HFFc6 (cell line): ENCODE results near the gene WDR26. TPM values are rescaled to one million over a fixed set of nuclear protein-coding genes. Genes with fewer than 3 reads are reported as not detected.

Source experiments
- DNase-seq: peaks from one replicate; pipeline ENCODE4 v3.0.0-alpha.2; 2018
- H3K27ac Mint-ChIP-seq: 2 replicates; pipeline ENCODE4 v1.8.0; 2020; ENCODE audit warnings: mild to moderate bottlenecking, mixed read lengths
- H3K27me3 Mint-ChIP-seq: 2 replicates; pipeline ENCODE4 v1.8.0; 2021; ENCODE audit warnings: mild to moderate bottlenecking, moderate library complexity, mixed read lengths; ENCODE audit not compliant: insufficient read depth
- H3K36me3 Mint-ChIP-seq: 2 replicates; pipeline ENCODE4 v1.8.0; 2021; ENCODE audit warnings: low read depth, mixed read lengths
- H3K4me1 Mint-ChIP-seq: 2 replicates; pipeline ENCODE4 v1.8.0; 2020; ENCODE audit warnings: low read depth, mixed read lengths
- H3K4me3 Mint-ChIP-seq: 2 replicates; pipeline ENCODE4 v1.8.0; 2020; ENCODE audit warnings: mild to moderate bottlenecking, moderate library complexity, mixed read lengths
- H3K9me3 Mint-ChIP-seq: 2 replicates; pipeline ENCODE4 v1.8.0; 2020; ENCODE audit warnings: mild to moderate bottlenecking, mixed read lengths
- total RNA-seq, 6 experiments: library from RNA; stranded (reverse); fragmentation: NEBNext Ultra II Directional; extraction: Animal tissue kit (Norgen Biotek cat#: 25700); gene quantifications; 2 replicates in 1 of 6; 3 replicates in 5 of 6; pipeline ENCODE4 v1.2.3, GENCODE V29; 2021
- TF ChIP-seq, protein P1 (sequence below): fragments of 200-600 bp; sonication (generic); IDR thresholded peaks from 2 replicates; pipeline ENCODE4 v1.5.0; 2021; ENCODE audit warnings: antibody characterized with exemption, mild to moderate bottlenecking

The WDR26 gene
- total RNA-seq, 6 experiments from 2014 or later, result 85.4 to 105 (median 90.8) TPM

- TF ChIP-seq, protein P1, sequence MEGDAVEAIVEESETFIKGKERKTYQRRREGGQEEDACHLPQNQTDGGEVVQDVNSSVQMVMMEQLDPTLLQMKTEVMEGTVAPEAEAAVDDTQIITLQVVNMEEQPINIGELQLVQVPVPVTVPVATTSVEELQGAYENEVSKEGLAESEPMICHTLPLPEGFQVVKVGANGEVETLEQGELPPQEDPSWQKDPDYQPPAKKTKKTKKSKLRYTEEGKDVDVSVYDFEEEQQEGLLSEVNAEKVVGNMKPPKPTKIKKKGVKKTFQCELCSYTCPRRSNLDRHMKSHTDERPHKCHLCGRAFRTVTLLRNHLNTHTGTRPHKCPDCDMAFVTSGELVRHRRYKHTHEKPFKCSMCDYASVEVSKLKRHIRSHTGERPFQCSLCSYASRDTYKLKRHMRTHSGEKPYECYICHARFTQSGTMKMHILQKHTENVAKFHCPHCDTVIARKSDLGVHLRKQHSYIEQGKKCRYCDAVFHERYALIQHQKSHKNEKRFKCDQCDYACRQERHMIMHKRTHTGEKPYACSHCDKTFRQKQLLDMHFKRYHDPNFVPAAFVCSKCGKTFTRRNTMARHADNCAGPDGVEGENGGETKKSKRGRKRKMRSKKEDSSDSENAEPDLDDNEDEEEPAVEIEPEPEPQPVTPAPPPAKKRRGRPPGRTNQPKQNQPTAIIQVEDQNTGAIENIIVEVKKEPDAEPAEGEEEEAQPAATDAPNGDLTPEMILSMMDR, result no peak
Observed at GRCh38 chr1:224447251-224447650, 12.7 kb upstream of the WDR26 start.

GRCh38 chr1:224438989-224439388, 4.4 kb upstream of the WDR26 start:
- H3K27ac Mint-ChIP-seq, result no peak overlapping the region
- DNase-seq, result no peak
- H3K4me1 Mint-ChIP-seq, result peaks cover 27% of the 10 kb centered on the region
- H3K4me3 Mint-ChIP-seq, result no peak overlapping the region
- no peaks in the 10 kb centered on the region; the same call in 1 of the 2 replicates for H3K36me3 Mint-ChIP-seq
- H3K9me3 Mint-ChIP-seq, result no peaks in the 10 kb centered on the region
- TF ChIP-seq, protein P1, result no peak
- H3K27me3 Mint-ChIP-seq, result peaks cover 2% of the 10 kb centered on the region; the same call in 1 of the 2 replicates

More at GRCh38 chr1:224447251-224447650, 12.7 kb upstream of the WDR26 start:
- peaks cover 13% of the 10 kb centered on the region for H3K4me1 Mint-ChIP-seq
- H3K9me3 Mint-ChIP-seq, result no peaks in the 10 kb centered on the region
- H3K27me3 Mint-ChIP-seq, result no peaks in the 10 kb centered on the region
- no peak overlapping the region for H3K4me3 Mint-ChIP-seq
- peak overlapping the region; percentile 53 for H3K27ac Mint-ChIP-seq
- DNase-seq, result peak; percentile 56
- no peaks in the 10 kb centered on the region for H3K36me3 Mint-ChIP-seq

DNA sequence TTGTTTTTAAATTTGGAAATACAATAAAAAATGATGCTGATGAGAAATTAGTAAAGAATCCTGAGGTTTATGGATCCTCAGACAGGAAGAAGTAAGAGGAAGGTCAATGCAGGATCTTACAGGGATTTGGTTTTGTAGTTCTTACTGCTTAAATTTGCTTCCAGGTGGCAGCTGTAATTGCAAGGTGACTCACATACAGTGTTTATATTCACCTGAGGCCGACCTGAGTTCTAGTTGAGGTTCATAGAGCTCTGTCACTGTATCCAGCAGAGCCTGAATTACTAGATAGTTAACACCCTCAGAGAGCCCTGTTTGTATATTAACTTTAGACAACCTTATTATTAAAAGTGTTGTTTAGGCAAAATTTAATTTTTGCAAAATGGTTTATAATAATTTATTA, 1.4 kb upstream of the WDR26 start:
- H3K9me3 Mint-ChIP-seq, result no peaks in the 10 kb centered on the region
- H3K36me3 Mint-ChIP-seq, result peaks cover 23% of the 10 kb centered on the region
- peaks cover 48% of the 10 kb centered on the region for H3K4me1 Mint-ChIP-seq
- peaks cover 2% of the 10 kb centered on the region; the same call in 1 of the 2 replicates for H3K27me3 Mint-ChIP-seq
- TF ChIP-seq, protein P1, result no peak
- peak overlapping the region; percentile 99 for H3K27ac Mint-ChIP-seq
- no peak for DNase-seq
- peak overlapping the region; percentile 97 for H3K4me3 Mint-ChIP-seq

GRCh38 chr1:224435318-224435763, 744 bp upstream of the WDR26 start:
- peak; percentile 91 for DNase-seq
- H3K4me1 Mint-ChIP-seq, result peaks cover 54% of the 10 kb centered on the region
- no peaks in the 10 kb centered on the region for H3K9me3 Mint-ChIP-seq
- peak overlapping the region; percentile 99 for H3K27ac Mint-ChIP-seq
- H3K4me3 Mint-ChIP-seq, result peak overlapping the region; percentile 97
- peaks cover 28% of the 10 kb centered on the region for H3K36me3 Mint-ChIP-seq
- peaks cover 2% of the 10 kb centered on the region; the same call in 1 of the 2 replicates for H3K27me3 Mint-ChIP-seq
- TF ChIP-seq, protein P1, result no peak

GRCh38 chr1:224433701-224434672, 610 bp downstream of the WDR26 start:
- TF ChIP-seq, protein P1, result no peak
- H3K4me3 Mint-ChIP-seq, result peak overlapping the region; percentile 97
- no peaks in the 10 kb centered on the region for H3K9me3 Mint-ChIP-seq
- H3K36me3 Mint-ChIP-seq, result peaks cover 33% of the 10 kb centered on the region
- H3K4me1 Mint-ChIP-seq, result peaks cover 68% of the 10 kb centered on the region
- peak; percentile 6 for DNase-seq
- H3K27me3 Mint-ChIP-seq, result peaks cover 2% of the 10 kb centered on the region; the same call in 1 of the 2 replicates
- peak overlapping the region; percentile 99 for H3K27ac Mint-ChIP-seq
